ENCODE measurements around the gene CBFA2T2.
A peak's percentile ranks its signal among the peaks of the same experiment; 100 is the strongest.

Gene CBFA2T2

DNA sequence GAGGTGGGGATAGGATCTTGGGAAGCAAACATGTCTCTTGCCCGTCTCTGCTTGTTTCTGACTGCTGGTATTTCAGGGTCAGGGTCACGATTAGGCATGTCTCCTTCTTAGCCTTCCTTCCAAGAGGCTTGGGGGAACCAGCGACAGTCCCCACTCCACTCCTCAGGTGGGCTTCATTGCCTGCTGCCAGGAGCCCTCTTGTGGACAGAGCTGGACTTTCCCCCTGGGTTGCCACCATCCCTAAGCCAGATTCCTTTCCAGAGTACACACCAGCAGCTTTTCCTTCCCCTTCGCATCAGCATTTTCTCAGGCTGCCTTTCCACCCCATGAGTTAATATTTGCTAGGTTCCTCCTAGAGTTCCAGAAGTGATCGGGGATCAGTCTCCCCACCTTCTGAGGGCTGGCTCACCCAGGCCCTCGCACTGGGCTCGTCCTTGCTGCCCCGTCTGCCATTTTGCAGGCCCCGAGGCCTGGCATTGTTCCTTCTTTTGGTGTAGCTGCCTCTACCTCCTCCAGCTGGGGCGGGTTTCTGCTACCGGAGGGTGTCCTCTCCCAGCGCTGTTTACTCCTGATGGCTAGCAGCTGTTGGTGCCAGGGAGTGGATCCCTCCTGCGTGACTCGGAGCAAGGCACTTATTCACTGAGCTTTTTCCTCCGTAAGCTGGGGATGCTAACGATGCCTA is 163.5 kb downstream of the CBFA2T2 start:
- peak; percentile 57 for DNase-seq

DNA sequence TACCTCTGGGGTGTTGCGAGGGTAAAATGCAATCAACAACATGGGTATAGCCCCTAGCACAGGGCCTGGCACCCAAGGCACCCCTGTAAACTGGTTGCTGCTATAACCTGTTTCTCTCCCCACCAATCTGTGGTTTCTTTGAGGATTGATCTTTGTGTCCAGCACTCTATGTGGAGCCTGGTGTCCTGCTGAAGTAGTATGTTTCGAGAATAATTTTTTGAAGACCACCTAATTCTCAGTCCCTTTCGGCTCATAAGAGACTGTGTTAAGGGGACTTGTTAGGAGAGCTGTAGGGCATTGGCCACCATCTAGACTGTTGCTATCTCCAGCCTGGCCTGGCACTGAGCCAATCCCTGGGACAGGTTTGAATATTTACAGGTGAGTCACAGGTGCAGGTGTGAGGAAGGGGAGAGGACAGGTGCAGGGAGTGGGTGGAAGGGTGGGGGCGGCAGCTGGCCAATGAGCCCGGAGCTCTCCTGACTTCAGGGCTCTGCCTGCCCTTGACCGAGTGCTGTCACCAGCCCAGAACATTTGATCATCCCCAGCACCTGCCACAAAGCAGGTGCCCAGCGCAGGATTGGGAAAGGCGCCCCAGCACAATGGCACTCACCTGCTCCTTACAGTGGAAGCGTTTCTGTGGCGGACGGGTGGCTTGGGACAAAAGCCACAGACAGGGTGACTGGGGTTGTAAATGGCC is 164.2 kb downstream of the CBFA2T2 start:
- no peak for ATAC-seq
- DNase-seq = no peak

More for the DNA sequence above, 163.5 kb downstream of the CBFA2T2 start:
- peak; percentile 40 for ATAC-seq

- ATAC-seq (no peak), DNase-seq (no peak)
Observed at GRCh38 chr20:33654680-33655161, 164.8 kb downstream of the CBFA2T2 start.

GRCh38 chr20:33655164-33655563 is 165.3 kb downstream of the CBFA2T2 start:
- ATAC-seq = no peak
- DNase-seq = no peak

DNA sequence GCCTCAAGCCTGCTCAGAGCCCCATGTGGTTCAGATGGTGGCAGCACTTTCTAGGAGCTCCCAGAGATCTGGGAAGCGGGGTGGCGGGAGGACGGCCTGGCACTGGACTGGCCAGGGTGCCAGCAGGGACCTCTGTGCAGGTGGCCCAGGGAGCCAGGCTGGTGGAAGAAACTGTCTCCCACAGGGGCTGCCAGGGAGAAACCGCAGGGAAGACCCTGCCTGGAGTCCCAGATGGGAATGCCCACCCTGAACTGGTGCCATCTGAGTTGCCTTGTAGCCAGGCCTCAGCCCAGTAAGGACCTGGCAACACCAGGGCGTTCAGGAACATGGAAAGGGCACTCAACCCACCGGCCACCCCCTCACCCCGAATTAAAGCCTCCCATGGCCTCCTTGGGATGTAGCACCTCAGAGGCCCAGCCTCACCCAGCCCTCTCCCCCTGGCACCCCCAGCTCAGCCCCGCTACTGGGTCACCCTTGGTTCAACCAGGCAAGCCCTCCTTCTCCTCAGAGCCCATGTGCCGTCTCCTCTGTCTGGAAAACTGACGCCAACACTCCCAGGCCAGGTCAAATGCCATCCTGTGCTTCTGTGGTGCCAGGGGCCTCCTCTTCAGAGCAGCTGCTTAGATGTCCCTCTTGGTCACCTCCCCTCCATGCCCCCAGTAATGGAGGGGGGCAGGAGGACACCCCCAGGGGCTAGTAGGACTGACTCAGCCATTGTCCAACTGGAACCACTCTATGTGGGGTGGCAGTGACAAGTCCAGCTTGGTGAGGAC is 166.3 kb downstream of the CBFA2T2 start:
- ATAC-seq = no peak

DNA sequence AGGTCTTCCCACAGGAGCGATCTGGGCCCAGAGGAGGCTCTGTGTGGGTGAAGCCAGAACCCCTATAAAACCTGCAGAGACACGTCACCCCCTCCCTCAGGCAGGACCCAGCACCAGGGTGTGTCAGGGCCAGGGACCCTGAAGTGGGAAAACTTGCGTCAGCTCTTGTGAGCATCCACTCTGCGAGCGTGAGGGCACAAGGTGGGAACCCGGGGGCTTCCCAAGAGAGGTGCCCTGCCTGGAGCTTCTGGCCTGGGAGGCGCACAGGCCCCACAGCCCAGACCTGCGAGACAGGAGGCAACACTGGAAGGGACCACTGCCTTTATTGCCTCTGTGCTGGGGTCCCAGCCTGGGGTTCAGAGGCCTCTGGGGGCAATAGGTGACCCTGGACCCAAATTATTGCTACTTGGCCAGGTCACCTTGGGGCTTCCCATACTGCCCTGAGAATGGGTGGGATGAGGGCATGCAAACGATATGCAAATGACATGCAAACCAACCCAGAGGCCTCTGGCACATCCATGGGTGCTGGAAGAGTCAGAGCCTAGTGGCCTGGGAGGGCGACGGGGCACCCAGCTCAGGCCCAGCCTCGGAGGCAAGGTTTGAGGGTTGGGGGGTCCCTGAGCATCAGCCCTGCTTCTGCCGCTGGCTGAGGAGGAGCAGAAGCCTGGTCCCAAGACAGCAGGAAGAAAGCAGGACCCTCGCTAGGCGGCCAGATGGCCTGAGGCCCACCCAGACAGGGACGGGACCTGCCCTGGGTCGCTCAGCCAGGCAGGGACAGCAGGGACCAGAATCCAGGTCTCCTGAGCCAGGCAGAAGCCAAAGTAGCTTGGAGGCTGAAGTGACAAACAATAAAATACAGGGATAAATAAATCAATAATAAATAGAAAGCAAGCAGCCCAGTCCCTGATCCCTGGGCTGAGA is 167.1 kb downstream of the CBFA2T2 start:
- DNase-seq (no peak), ATAC-seq (no peak)

More for the DNA sequence above, 166.3 kb downstream of the CBFA2T2 start:
- no peak for DNase-seq

- ATAC-seq = no peak
- DNase-seq = no peak
Observed at GRCh38 chr20:33657704-33658095, 167.8 kb downstream of the CBFA2T2 start.

GRCh38 chr20:33658510-33658909 is 168.6 kb downstream of the CBFA2T2 start:
- DNase-seq = no peak
- ATAC-seq = no peak

GRCh38 chr20:33658929-33659328 is 169.0 kb downstream of the CBFA2T2 start:
- ATAC-seq (no peak), DNase-seq (no peak)

GRCh38 chr20:33659341-33660034 is 169.6 kb downstream of the CBFA2T2 start:
- no peak for ATAC-seq
- no peak for DNase-seq

DNA sequence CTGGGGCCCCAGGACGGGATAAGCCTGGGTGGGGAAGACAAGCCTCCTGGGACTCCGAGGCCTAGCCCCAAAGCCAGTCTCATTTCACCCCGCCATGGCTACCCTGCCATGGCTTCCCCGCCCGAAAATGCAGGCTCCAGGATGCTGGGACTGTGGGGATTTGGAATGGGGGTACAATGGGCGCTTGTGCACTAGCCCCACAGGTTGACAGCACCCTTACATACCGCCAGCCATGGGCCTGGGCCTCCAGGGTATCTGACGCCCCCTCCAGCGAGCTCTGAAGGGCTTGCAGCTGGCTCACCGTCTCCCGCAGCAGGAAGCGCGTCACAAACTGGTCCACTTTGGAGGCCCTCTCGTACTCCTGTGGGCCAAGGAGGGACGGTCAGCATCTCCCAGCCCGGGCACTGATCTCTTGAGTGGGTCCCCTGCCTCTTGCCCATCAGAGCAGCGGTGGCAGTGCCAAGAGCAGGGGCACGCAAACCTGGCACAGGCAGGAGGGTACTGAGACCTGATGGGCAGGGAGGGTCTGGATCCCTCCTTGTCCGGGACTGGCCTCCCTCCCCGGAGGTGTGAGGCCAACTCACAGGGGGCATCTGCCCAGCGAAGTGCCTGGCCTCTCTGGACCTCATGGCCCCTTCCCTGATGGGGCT is 170.3 kb downstream of the CBFA2T2 start:
- DNase-seq = no peak
- no peak for ATAC-seq

- no peak for DNase-seq
- no peak for ATAC-seq
Observed at GRCh38 chr20:33660685-33661058, 170.8 kb downstream of the CBFA2T2 start.

GRCh38 chr20:33662172-33662571 is 172.3 kb downstream of the CBFA2T2 start, which contains the start of gene C20orf144:
C20orf144 (plus strand) TSS chr20:33662327; CDS start chr20:33662346, 19 bp downstream.
- no peak for ATAC-seq
- DNase-seq = no peak

DNA sequence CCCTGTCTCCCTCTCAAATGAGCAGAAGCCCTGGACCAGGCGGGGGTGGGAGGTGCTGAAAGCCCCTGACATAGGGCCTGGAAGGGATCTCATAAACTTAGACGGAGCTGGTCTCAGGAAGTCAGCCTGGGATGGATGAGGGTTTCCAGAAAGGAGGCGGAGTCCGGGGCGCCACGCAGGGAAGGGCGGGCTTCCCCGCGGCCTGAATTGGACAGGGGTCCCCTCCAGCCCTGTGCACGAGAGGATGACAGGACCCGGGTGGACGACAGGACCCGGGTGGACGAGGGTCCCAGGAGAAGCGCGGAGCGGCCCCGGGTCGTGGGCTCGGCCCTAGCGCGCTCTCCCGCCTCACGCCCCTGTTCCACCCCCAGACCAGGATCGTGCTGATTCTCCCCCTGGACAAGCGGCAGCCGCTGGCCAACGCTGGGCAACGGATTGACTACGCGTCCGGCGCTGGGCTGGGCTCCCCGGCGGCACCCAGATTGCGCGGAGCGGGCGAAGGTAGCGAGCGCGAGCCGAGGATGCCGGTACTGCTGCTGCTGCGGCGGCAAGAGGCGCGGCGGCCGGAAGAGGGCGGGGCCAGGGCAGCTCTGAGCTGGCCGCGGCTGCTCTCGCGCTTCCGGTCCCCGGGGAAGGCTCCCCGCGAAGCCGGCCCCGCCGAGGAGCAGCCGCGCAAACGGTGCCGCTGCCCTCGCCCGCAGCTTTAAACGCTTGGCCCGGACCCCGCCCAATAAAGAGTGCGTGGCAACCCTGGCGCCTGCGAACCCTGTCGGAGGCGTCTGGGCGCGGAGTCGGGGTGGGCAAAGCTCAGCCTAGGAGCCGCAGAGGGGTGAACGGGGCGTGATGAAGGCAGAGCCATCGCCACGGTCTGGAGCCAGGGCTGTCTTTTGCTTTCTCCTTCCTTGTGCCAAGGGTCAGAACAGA is 173.5 kb downstream of the CBFA2T2 start:
- DNase-seq = peak; percentile 90
- ATAC-seq = peak; percentile 63

GRCh38 chr20:33664085-33664761 is 174.3 kb downstream of the CBFA2T2 start:
- ATAC-seq (no peak), DNase-seq (peak; percentile 5)

GRCh38 chr20:33664762-33665144 is 174.9 kb downstream of the CBFA2T2 start:
- ATAC-seq = no peak
- DNase-seq = peak; percentile 28

- DNase-seq (peak; percentile 91), ATAC-seq (peak; percentile 70)
Observed at GRCh38 chr20:33666293-33667244, 176.7 kb downstream of the CBFA2T2 start, which contains the start of gene ACTL10. ACTL10 (plus strand) TSS chr20:33666943; CDS start chr20:33667498, 555 bp downstream.

All from stimulated activated naive CD8-positive, alpha-beta T cell treated with anti-CD3 and anti-CD28 coated beads, Interleukin-15, Interleukin-2, amounts not matched to agents 100 U/mL and 50 U/mL, for 24 hours (primary cell).